T-helper 2 cell treated with Interferon-gamma antibody and Interleukin-4, amounts not matched to agents 5 μg/mL and 100 μg/mL, for 36 hours (primary cell): ENCODE measurements around the gene HNRNPC.
A peak's percentile ranks its signal among the peaks of the same experiment; 100 is the strongest.
"Not testable (repeated sequence)": the region's sequence is repeated elsewhere in the genome, so short reads cannot be mapped to it uniquely, and the experiment has no call there.

Experiments used
- DNase-seq: peaks from one replicate; pipeline ENCODE4 v3.0.0; 2021; ENCODE audit warnings: low spot score
- H3K27ac Mint-ChIP-seq: one replicate; pipeline ENCODE4 v1.8.0; 2021; ENCODE audit warnings: mild to moderate bottlenecking, mixed read lengths
- H3K27me3 Mint-ChIP-seq: one replicate; pipeline ENCODE4 v1.8.0; 2021; ENCODE audit warnings: low read depth, mixed read lengths
- H3K36me3 Mint-ChIP-seq: one replicate; pipeline ENCODE4 v1.8.0; 2021; ENCODE audit warnings: low read depth, mixed read lengths
- H3K4me1 Mint-ChIP-seq: one replicate; pipeline ENCODE4 v1.8.0; 2021; ENCODE audit warnings: low read depth, mixed read lengths
- H3K4me3 Mint-ChIP-seq: one replicate; pipeline ENCODE4 v1.8.0; 2022; ENCODE audit warnings: mild to moderate bottlenecking, moderate library complexity, mixed read lengths
- H3K9me3 Mint-ChIP-seq: one replicate; pipeline ENCODE4 v1.8.0; 2021; ENCODE audit warnings: mixed read lengths

Gene HNRNPC

DNA sequence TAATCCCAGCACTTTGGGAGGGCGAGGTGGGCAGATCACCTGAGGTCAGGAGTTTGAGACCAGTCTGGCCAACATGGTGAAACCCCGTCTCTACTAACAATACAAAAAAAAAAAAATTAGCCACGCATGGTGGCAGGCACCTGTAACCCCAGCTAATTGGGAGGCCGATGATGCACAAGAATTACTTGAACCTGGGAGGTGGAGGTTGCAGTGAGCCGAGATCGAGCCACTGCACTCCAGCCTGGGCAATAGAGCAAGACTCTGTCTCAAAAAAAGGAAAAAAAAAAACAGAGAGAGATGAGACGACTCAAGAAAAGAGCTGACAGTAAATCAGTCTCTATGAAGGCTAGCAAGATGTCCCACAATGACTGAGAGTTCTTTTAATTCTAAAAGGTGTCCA lies 44.1 kb downstream of the HNRNPC start:
- not testable (repeated sequence) for DNase-seq, H3K4me3 Mint-ChIP-seq, H3K27me3 Mint-ChIP-seq, H3K9me3 Mint-ChIP-seq
- H3K4me1 Mint-ChIP-seq, result peaks cover 49% of the 10 kb centered on the region
- H3K27ac Mint-ChIP-seq, result peak overlapping the region; percentile 15
- H3K36me3 Mint-ChIP-seq, result peaks cover 82% of the 10 kb centered on the region

DNA sequence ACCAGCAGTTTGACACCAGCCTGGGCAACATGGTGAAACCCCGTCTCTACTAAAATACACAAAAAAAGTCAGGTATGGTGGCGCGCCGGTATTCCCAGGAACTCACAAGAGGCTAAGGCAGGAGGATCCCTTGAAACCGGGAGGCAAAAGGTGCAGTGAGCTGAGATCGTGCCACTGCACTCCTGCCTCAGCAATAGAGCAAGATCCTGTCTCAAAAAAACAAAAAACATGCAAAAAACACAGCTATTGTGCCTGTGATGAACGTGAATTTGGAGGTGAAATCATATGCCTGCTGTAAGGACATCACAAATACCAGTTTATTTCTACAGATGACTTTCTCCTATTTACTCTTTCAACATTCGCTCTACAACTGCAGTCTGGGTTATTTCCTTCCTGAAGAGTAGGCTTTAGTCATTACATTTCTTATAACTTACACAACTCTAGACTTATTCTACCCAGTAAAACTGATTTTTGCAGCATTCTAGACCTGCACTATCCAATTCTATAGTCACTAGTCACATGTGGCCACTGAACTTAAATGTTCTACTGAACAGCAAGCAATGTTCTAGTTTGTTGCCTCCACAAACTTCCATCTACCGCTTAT lies 48.3 kb downstream of the HNRNPC start:
- Mint-ChIP-seq H3K4me3 (peak overlapping the region; percentile 24), H3K27ac (peak overlapping the region; percentile 68), H3K9me3 (no peaks in the 10 kb centered on the region), H3K36me3 (peaks cover 70% of the 10 kb centered on the region), H3K4me1 (peaks cover 48% of the 10 kb centered on the region), H3K27me3 (no peaks in the 10 kb centered on the region)
- DNase-seq, result no peak

DNA sequence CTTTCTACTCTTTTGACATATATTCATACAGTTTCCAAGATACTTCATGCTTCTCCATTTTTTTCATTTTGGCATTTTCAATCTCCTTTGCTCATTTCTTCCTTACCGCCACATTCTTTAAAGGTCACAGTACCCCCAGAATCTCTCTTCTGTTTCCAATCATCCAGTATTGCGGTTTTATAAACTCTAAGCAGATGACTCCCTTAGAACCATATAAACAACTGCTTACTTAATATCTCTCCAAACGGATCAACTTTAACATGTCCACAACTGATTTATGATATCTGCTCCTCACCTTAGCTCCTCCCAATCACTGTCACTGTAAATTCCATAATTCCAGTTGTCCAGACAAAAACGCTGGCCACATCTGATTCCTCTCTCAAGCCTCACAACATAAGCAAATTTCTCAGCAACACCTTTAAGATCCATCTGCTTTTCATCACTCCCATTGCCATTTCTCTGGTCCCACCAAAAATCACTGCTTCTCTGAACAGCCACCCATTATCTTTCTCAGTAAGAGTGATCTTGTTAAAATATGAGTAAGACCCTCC lies 49.6 kb downstream of the HNRNPC start:
- H3K36me3 Mint-ChIP-seq, result peaks cover 70% of the 10 kb centered on the region
- no peak overlapping the region for H3K4me3 Mint-ChIP-seq
- no peak for DNase-seq
- peaks cover 58% of the 10 kb centered on the region for H3K4me1 Mint-ChIP-seq
- H3K9me3 Mint-ChIP-seq, result no peaks in the 10 kb centered on the region
- H3K27me3 Mint-ChIP-seq, result no peaks in the 10 kb centered on the region
- H3K27ac Mint-ChIP-seq, result no peak overlapping the region

DNA sequence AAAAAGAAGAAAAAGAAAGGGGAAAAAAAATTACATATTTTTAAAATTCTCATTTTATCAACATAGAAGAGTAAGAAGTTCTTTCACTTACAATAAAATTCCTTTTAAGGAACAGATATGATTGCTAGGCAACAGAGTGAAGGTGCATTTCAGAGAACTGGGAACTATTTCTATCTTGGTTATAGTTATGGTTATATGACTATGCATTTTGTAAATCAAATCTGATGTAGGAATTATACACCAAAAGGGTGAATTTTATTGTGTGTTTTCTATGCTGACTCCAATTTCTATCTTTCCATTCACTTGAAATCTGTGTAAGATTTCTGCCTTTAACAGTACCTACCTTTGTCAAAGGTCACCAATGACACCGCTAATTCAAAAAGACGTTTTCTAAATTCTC lies 50.1 kb downstream of the HNRNPC start:
- Mint-ChIP-seq H3K9me3 (no peaks in the 10 kb centered on the region), H3K36me3 (peaks cover 69% of the 10 kb centered on the region), H3K4me3 (no peak overlapping the region), H3K27me3 (no peaks in the 10 kb centered on the region), H3K4me1 (peaks cover 58% of the 10 kb centered on the region), H3K27ac (no peak overlapping the region)
- no peak for DNase-seq

DNA sequence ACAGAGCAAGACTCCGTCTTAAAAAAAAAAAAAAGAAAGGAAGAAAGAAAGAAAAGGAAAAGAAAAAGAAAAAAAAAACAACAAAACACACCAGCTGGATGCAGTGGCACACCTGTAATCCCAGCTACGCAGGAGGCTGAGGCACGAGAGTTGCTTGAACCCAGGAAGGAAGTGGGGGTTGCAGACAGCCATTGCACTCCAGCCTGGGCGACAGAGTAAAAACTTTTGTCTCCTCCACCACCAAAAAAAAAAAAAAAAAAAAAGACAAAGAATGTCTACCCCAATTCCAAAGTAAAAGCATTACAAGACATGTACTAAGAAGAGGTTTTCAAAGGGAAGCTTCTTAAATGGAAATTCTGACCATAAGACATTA lies 53.4 kb downstream of the HNRNPC start:
- Mint-ChIP-seq H3K36me3 (peaks cover 72% of the 10 kb centered on the region), H3K4me1 (peaks cover 47% of the 10 kb centered on the region), H3K27ac (peak overlapping the region; percentile 77), H3K27me3 (no peaks in the 10 kb centered on the region), H3K9me3 (no peaks in the 10 kb centered on the region), H3K4me3 (peak overlapping the region; percentile 66)
- no peak for DNase-seq

DNA sequence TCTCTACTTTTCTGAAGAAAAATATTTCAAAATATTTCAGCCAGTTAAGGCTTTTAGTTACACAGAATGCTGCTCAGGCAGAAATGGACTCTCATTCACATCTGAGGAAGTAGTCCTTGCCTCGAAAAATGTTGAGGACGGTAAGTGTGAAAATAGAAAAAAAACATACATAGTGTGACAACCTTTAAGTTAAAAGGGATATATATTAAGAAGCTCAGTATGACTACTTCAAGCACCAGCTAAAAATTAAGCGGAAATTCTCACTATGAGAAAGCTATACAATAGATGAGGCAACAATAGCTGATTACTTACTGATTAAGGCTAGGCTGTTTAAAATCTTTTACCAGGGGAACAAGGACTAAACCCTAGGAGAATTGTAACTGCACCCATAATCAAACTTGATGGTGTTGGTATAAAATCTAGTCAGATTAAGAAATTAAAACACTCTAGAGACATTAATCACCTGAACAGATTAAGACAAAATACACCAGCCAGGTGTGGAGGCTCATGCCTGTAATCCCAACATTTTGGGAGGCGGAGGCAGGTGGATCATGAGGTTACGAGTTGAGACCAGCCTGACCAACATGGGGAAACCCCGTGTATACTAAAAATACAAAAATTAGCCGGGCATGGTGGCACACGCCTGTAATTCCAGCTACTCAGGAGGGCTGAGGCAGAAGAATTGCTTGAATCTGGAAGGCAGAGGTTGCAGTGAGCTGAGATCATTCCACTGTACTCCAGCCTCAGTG lies 53.9 kb downstream of the HNRNPC start:
- H3K27me3 Mint-ChIP-seq, result no peaks in the 10 kb centered on the region
- peak overlapping the region; percentile 77 for H3K27ac Mint-ChIP-seq
- no peaks in the 10 kb centered on the region for H3K9me3 Mint-ChIP-seq
- DNase-seq, result no peak
- peak overlapping the region; percentile 66 for H3K4me3 Mint-ChIP-seq
- peaks cover 69% of the 10 kb centered on the region for H3K36me3 Mint-ChIP-seq
- peaks cover 45% of the 10 kb centered on the region for H3K4me1 Mint-ChIP-seq

DNA sequence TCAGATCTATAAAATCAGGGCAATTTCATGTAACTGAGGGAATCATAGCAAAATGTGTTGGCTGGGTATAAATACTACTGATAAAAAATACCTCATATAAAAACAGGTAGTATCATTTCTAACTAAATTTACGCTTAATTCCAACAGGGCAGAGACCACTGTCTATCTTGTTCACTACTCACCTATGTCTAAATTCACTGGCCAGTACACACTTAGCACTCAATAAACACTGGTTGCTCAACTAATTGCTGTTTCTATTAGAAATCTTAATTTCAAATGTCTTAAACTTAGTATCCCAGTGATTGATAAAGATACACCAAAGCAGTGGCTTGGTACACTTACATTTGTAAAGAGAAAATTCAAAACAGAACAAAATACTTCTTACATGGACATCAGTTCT lies 55.6 kb downstream of the HNRNPC start:
- H3K36me3 Mint-ChIP-seq, result peaks cover 72% of the 10 kb centered on the region
- no peak overlapping the region for H3K27ac Mint-ChIP-seq
- peaks cover 36% of the 10 kb centered on the region for H3K4me1 Mint-ChIP-seq
- DNase-seq, result no peak
- no peaks in the 10 kb centered on the region for H3K9me3 Mint-ChIP-seq
- H3K4me3 Mint-ChIP-seq, result no peak overlapping the region
- no peaks in the 10 kb centered on the region for H3K27me3 Mint-ChIP-seq

DNA sequence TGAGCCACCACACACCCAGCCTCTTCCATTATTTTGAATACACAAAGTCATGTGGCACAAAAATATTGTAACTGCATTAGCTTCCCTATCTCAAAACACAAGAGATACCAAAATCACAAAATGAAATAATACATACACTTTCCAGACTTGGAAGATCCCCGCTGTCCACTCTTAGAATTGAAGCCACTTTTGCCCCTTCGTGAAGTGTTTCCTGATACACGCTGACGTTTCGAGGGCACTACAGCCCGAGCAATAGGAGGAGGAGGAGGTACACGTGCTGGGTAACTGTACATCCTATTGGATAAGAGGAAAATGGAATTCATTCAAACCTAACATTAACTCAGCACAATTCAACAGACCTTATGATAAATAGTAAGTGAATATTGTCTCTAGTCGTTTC lies 56.4 kb downstream of the HNRNPC start:
- not testable (repeated sequence) for H3K4me3 Mint-ChIP-seq, H3K27ac Mint-ChIP-seq, H3K9me3 Mint-ChIP-seq, H3K27me3 Mint-ChIP-seq, DNase-seq
- H3K36me3 Mint-ChIP-seq, result peaks cover 78% of the 10 kb centered on the region
- peaks cover 35% of the 10 kb centered on the region for H3K4me1 Mint-ChIP-seq

DNA sequence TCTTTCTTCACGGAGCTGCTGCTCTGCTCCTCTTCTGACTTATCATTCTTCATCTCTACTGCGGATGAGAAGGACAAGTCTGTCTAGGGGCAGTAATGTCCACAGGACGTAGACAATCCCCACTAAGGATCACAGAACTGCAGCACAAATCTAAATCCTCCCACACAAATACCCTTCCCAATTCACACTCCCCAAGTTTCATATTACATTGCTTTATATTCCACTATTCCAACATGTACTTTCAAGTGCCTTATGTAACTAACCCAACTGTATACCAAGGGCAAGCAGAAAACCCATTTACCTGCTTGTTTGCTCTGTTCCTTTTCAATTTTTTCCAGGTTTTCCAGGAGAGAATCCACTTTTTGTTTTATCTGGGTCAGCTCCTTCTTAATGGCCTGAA lies 57.7 kb downstream of the HNRNPC start:
- Mint-ChIP-seq H3K36me3 (peaks cover 88% of the 10 kb centered on the region), H3K27me3 (no peaks in the 10 kb centered on the region), H3K4me3 (no peak overlapping the region), H3K4me1 (peaks cover 32% of the 10 kb centered on the region), H3K27ac (no peak overlapping the region), H3K9me3 (no peaks in the 10 kb centered on the region)
- DNase-seq, result no peak

DNA sequence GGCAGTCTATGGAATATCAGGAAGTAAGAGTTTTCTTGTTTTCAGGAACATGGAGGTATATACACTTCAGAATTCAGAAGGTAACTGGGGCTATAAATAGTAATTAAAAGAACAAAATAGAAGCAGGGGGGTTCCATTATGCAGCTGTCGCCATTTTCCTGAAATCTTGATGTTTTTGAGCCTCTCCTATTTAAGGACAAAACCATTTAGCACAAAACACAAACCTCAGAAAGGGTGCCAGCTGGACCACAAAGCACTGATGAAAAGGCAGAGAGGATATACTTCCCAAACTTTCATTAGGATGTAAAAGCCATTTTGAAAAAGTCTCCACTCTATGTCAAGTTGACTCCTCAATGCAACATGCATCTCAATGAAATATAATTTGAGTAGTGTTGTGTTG lies 59.2 kb downstream of the HNRNPC start:
- Mint-ChIP-seq H3K36me3 (peaks cover 87% of the 10 kb centered on the region), H3K9me3 (no peaks in the 10 kb centered on the region), H3K4me1 (peaks cover 18% of the 10 kb centered on the region)

DNA sequence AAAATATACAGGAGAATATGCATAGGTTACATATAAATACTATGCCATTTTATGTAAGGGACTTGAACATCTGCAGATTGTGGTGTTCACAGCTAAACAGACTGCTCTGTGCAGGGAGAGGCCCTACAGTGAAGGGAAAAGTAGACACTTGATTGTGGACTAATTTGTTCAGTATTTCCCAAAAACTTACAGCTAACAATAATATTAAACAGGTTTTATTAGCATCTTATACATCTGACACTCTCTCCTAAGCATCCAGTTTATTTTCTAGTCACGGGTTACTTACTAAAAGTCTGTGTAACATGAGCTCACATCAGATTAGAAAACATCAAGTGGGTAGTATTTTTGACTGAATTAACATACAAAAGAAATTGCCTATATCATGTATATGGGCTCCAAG lies 60.1 kb downstream of the HNRNPC start:
- H3K27me3 Mint-ChIP-seq, result no peaks in the 10 kb centered on the region
- H3K27ac Mint-ChIP-seq, result no peak overlapping the region
- peaks cover 10% of the 10 kb centered on the region for H3K4me1 Mint-ChIP-seq
- no peaks in the 10 kb centered on the region for H3K9me3 Mint-ChIP-seq
- DNase-seq, result no peak
- H3K4me3 Mint-ChIP-seq, result no peak overlapping the region
- H3K36me3 Mint-ChIP-seq, result peaks cover 84% of the 10 kb centered on the region

More for the DNA sequence above, 59.2 kb downstream of the HNRNPC start:
- Mint-ChIP-seq H3K27me3 (no peaks in the 10 kb centered on the region), H3K27ac (no peak overlapping the region), H3K4me3 (no peak overlapping the region)
- DNase-seq, result no peak

DNA sequence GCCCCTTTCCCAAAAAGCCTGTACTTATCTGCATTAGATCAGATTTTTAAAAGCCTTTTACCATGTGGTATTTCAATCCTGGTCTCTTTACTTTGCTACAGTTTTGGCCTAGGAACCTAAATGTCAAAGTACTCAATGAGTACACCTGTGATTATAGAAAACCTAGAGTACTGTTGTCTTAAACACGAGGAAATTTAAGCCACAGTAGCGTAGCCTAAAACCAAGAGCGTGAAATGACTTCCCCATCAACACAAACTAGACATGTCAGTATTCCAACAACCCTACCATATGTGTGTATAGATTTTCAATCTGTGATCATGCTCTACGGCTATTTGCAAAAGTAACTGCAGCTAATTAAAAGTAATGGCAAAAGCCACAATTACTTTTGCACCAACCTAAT lies 60.7 kb downstream of the HNRNPC start:
- Mint-ChIP-seq H3K36me3 (peaks cover 81% of the 10 kb centered on the region), H3K4me1 (peaks cover 6% of the 10 kb centered on the region), H3K9me3 (no peaks in the 10 kb centered on the region), H3K4me3 (no peak overlapping the region), H3K27me3 (no peaks in the 10 kb centered on the region), H3K27ac (no peak overlapping the region)
- DNase-seq, result no peak

DNA sequence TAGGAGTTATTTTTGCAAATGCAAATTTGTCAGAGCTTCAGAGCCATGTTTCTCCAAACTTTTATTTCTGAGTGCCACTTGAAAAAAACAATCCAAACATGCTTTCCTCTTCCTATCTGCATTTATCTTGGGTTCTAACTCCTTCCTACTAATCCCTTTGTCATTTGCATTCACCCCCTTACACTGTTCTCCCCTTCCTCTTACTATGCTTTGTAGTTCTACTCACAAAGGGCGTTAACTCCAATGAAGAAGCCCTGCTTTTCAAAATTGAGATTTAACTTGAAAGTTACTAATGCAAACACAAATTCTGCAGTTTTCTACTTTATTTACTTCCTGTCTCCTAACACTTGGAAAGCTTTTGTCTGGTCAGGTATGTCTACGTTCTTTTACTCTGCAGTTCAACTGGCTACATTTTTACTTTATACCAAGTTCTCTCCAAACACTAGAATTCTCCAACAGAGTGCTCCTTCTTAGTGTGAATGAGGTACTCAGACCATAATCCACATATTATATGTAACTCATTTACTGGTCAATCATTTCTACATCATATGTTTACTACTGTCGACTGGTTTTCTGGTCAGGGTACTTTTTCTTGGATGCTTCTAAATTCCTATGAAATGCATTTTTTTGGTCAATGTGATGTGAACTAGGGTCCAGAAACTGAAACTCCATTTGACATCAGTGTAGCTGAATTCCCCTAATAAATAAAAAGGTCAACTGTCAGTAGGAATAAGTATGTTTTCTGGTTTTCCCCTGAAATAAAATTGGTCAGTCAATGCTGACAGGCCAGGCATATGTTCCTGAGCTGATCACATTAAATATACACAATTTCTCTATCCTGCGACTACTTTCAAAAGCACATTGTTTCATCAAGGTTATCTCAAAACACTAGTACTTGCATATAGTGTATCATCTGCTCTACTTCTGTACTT lies 62.2 kb downstream of the HNRNPC start:
- H3K4me3 Mint-ChIP-seq, result no peak overlapping the region
- no peaks in the 10 kb centered on the region for H3K27me3 Mint-ChIP-seq
- H3K4me1 Mint-ChIP-seq, result peaks cover 6% of the 10 kb centered on the region
- peaks cover 80% of the 10 kb centered on the region for H3K36me3 Mint-ChIP-seq
- no peaks in the 10 kb centered on the region for H3K9me3 Mint-ChIP-seq
- peak overlapping the region; percentile 6 for H3K27ac Mint-ChIP-seq
- no peak for DNase-seq
